Right renal cortex interstitium (tissue), 3 donors: ENCODE measurements around the gene TRIM44. TPM values are rescaled to one million over a fixed set of nuclear protein-coding genes. Genes with fewer than 3 reads are reported as not detected.
A peak's percentile ranks its signal among the peaks of the same experiment; 100 is the strongest.
"Not testable (repeated sequence)": the region's sequence is repeated elsewhere in the genome, so short reads cannot be mapped to it uniquely, and the experiment has no call there.

Experiments used
- DNase-seq, 3 donors: peaks; one replicate each; pipeline ENCODE4 v3.0.0-alpha.2; 2013; ENCODE audit warnings: low read depth in 3 of 3, low spot score in 2 of 3
- polyA plus RNA-seq, 3 donors: library from polyadenylated mRNA; unstranded; fragments of 120-200 nt; gene quantifications; one replicate each; pipeline ENCODE4 v1.2.1, GENCODE V29; 2013; ENCODE audit not compliant: insufficient read length in 3 of 3

TRIM44 gene
- polyA plus RNA-seq, 3 donors, result 98.6 to 107 (median 105) TPM

DNA sequence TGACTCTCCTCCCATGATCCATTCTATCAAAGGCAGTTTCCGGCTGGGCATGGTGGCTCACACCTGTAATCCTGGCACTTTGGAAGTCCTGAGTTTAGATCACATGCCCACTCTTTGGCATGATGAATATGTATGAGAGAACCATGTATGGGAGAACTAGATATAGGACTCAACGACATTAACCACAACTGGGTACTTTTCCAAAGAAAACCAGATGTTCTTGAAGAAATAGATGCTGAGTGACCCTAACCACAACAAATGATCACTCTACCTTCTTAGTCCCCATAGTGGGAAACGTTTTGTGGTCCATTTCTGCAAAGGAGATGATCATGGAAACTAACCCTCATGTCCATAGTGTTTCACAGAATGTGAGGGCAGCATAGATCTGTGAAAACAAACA is 30.7 kb upstream of the TRIM44 start:
- no peak for DNase-seq

DNA sequence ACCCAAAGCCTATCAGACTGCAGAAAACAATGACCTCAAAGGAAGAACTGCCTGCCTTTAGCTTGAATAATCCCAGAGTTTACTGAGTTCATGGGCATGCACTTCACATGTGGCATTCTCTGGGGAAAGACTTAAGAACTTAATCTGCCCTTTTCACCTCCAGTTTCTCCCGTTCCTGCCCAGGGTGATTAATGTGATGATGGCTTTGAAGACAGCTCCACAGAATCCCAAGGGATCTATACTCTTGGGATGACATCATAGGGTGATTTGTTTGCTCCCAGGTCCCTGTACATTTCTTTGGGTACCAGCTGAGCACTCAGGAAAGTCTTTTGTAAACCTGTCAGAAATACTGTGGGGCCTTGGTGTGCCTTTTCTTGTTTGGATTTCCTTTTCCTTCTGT is 30.3 kb upstream of the TRIM44 start:
- no peak for DNase-seq

GRCh38 chr11:35633827-35634423 is 28.6 kb upstream of the TRIM44 start:
- no peak for DNase-seq

DNA sequence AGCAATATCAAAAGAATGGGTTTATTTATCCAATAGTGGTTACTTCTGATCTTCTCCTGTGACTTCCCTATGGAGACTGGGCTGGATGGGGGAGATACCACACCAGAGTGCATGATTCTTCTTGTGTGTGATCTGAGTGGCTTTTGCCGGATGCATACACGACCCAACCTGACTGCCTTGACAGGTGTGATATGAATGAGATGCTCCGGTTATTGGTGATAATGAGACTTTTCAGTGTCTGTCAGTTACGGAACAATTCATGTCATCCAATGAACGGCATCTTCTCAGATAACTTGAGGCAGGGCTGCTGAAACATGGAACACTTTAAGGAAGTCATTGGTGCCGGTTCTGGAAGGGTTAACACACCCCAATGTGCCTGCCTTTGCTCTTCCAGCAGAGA is 26.6 kb upstream of the TRIM44 start:
- no peak for DNase-seq

GRCh38 chr11:35639591-35640179 is 22.9 kb upstream of the TRIM44 start:
- DNase-seq, result no peak

- no peak for DNase-seq
Measured at GRCh38 chr11:35641171-35641897, 21.2 kb upstream of the TRIM44 start.

DNA sequence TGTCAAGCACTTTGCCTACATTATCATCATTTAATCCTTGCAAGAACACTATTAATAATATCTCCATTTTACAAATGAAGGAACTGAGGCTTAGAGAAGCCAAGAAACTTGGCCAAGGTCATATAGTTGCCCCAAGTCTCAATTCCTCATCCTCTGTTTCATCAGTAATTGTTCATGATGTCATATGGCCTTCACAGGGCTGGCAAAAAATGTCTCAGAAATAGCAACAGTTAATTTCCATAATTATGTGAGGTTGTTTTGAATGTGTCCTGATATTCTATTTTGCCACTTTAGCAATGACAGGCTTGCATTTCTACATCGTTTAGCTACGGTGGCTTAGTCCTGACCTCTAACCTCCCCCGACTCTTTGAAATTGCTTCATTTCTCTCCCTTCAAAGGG is 20.6 kb upstream of the TRIM44 start:
- no peak for DNase-seq

DNA sequence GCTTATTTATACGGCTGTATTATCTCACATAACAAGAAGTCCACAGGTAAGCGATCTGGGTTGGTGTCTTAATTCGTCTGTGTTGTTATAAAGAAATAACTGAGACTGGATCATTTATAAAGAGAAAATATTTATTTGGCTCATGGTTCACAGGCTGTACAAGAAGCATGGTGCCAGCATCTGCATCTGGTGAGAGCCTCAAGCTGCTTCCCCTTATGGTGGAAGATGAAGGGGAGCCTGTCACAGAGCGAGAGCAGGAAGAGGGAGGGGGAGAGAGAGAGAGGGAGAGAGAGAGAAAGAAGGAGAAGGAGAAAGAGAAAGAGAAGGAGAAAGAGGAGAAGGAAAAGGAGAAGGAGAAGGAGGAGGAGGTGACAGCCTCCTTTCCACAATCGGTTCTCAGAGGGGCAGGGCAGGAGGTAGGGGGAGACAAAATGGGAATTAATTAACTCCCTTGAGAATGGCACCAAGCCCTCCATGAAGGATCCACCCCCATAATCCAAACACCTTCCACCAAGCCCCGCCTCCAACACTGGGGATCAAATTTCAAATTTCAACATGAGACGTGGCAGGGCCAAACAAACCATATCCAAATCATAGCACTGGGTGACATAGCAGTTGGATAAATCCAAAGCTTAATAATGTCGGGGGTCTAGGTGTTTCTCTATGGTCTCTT is 15.0 kb upstream of the TRIM44 start:
- DNase-seq, result no peak

DNA sequence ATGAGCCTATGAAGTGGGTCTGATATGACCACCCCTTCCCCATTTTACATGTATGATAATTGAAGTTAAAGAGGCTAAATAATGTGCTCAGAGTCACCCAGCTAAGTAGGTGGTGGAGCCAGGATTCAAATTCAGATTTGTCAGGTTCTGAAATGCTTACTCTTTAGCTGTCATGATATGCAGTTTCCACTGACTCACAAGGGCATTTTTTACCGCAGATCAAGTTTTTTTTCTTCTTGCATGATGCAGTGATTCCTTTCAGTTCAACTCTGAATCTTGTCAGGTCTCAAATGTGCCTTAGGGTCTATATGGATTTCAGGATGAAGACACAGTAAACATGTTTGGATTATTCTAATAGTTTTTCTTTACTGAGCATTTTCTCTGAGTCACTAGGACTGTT is 12.6 kb upstream of the TRIM44 start:
- no peak for DNase-seq

GRCh38 chr11:35650467-35650866 is 12.1 kb upstream of the TRIM44 start:
- DNase-seq, result no peak

- no peak for DNase-seq
Measured at GRCh38 chr11:35651263-35651662, 11.3 kb upstream of the TRIM44 start.

- DNase-seq, result not testable (repeated sequence)
Measured at GRCh38 chr11:35652786-35653185, 9.8 kb upstream of the TRIM44 start.

GRCh38 chr11:35654711-35655110 is 7.9 kb upstream of the TRIM44 start:
- DNase-seq, result no peak

GRCh38 chr11:35655254-35655653 is 7.3 kb upstream of the TRIM44 start:
- DNase-seq, result no peak

DNA sequence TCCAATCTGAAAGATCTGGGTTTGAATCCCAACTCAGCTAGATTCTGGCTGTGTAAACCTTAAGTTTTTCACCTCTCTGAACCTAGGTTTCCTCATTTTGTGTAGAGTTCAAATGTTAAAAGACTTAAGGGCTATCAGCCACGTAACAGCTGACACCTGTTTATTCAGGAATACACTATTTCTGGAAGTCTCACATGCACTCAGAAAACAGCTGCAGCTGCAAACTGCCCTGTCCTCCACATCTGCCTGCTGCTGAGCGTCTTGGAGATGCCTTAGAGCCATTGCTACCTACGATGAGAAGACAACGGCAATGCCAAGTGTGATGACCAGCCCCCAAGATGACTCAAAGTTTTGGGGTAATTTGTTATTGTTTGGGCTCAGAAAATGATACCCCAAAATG is 6.7 kb upstream of the TRIM44 start:
- DNase-seq, result no peak

DNA sequence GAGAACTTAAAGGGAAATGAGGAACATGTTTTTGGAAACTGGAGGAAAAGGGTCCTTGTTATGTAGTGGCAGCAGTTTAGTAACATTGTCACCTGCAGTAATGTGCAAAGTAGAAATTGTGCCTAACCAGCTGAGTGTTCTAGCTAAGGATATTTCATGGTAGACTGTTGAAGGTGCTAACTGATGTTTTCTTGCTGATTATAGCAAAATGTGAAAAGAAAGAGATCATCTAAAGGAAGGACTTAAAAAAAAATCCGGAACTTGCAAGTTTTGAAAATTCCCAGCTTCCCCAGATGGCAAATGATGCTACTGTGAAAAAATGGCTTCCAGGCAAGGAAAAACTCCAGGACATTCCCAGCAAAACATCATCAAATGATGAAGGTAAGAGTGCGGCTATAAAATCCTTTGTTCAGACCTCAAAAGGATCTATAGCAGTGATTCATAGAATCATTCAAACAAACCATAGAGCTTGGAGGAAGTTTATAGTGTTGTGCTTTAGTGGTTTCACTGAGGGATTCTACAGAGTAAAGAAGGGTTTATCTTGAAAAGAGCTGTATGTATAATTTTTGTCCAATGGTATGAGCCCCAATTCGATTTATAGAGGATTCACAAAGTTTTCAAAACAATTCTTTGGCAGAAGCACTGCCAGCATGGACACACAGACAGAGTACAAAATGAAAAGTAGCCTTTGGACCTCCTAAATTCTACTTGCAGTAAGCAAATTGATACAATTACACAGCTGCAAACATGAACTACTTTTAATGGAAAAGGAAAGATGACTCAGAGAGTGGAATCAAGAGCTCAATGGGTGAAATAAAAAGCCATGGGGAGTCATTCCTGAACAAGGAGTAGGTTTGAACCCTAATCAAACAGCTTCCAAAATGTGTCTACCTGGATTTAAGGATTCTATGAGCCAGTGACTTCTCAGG is 4.3 kb upstream of the TRIM44 start:
- no peak for DNase-seq

- DNase-seq, result no peak
Measured at GRCh38 chr11:35661534-35661933, 1.0 kb upstream of the TRIM44 start.

- DNase-seq, result peak in 1 of 3 donors; percentile 56
Measured at GRCh38 chr11:35662061-35662648, 420 bp upstream of the TRIM44 start.

- DNase-seq, result no peak
Measured at GRCh38 chr11:35663408-35663702, 780 bp downstream of the TRIM44 start.

DNA sequence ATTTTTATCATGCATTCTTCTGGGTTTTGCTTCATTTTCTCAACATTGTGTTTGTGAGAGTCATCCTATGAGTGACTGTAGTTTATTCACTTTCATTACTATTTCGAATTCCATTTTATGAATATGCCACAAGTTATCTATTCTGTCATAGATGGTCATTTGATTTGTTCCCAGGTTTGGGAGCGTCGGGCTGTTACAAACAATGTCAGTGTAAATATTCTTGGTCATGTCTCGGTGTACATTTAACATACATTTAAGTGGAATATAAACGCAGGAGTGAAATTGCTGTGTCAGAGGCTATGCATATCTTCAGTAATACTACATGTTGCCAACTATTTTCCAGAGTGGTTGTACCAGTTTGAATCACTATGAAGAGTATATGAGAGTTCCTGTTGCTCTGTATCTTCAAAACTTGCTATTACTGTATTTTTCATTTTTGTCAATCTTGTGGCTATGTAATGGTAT is 2.4 kb downstream of the TRIM44 start:
- no peak for DNase-seq
